ENCODE results near the gene MYL9. TPM values are rescaled to one million over a fixed set of nuclear protein-coding genes. Genes with fewer than 3 reads are reported as not detected.
A peak's percentile ranks its signal among the peaks of the same experiment; 100 is the strongest.

MYL9 gene
- polyA plus RNA-seq, 1 donor (not counting 4 experiments of a cell fraction or from before 2014, with no cell fraction given), result 1.7 TPM

GRCh38 chr20:36565520-36565919, 24.2 kb downstream of the MYL9 start:
- dilution Hi-C loops (cut with MboI; ENCODE audit: extremely low pct_ligation_motif_present, low sequenced_read_pairs), result no loop called here
- TF ChIP-seq EZH2 (IDR thresholded peaks at IDR 0.05; ENCODE audit: low read length), result no peak
- no peak for TF ChIP-seq CTCF (optimal IDR thresholded peaks at IDR 0.05 in 1 of 3, IDR thresholded peaks at IDR 0.05 in 1 of 3, conservative IDR thresholded peaks at IDR 0.05 in 1 of 3; ENCODE audit: extremely low read depth in 1 of 3, insufficient read depth in 2 of 3, low read length in 3 of 3)
- no peaks in the 10 kb centered on the region for H3K27me3 ChIP-seq (ENCODE audit: control insufficient read depth, extremely low read depth, insufficient read depth, low read length)
- no peaks in the 10 kb centered on the region for H4K20me1 ChIP-seq (ENCODE audit: control insufficient read depth, extremely low read depth, insufficient read depth, low read length)
- H3K4me2 ChIP-seq (ENCODE audit: control insufficient read depth, extremely low read depth, insufficient read depth, low read depth, low read length), result no peak overlapping the region
- H3K36me3 ChIP-seq (ENCODE audit: control insufficient read depth in 2 of 2, extremely low read depth in 1 of 2, insufficient read depth in 2 of 2, low read length in 2 of 2), result no peaks in the 10 kb centered on the region
- H3K9ac ChIP-seq (ENCODE audit: control insufficient read depth, extremely low read depth, insufficient read depth, low read length), result no peak overlapping the region
- no peaks in the 10 kb centered on the region for H3K9me1 ChIP-seq (ENCODE audit: control insufficient read depth, extremely low read depth, insufficient read depth, low read length)
- H3K4me3 ChIP-seq (ENCODE audit: control insufficient read depth in 2 of 3, extremely low read depth in 1 of 3, insufficient read depth in 2 of 3, low read depth in 1 of 3, low read length in 3 of 3), result no peak overlapping the region
- FAIRE-seq, result no peak
- no peaks in the 10 kb centered on the region for H3K9me3 ChIP-seq (ENCODE audit: control insufficient read depth, low read depth, low read length)
- no peak overlapping the region for H3K27ac ChIP-seq (ENCODE audit: control insufficient read depth, insufficient read depth, low read length)
- peaks cover 6% of the 10 kb centered on the region for H3K4me1 ChIP-seq (ENCODE audit: control insufficient read depth, extremely low read depth, insufficient read depth, low read length)
- no peak overlapping the region for H2AFZ ChIP-seq (ENCODE audit: control insufficient read depth, low read length)
- DNase-seq (ENCODE audit: low read depth, low spot score), result no peak
- no peaks in the 10 kb centered on the region for H3K79me2 ChIP-seq (ENCODE audit: control insufficient read depth, insufficient read depth, low read length)

- H3K9ac ChIP-seq (ENCODE audit: control insufficient read depth, extremely low read depth, insufficient read depth, low read length), result no peak overlapping the region
- no peak overlapping the region for H3K4me2 ChIP-seq (ENCODE audit: control insufficient read depth, extremely low read depth, insufficient read depth, low read depth, low read length)
- H2AFZ ChIP-seq (ENCODE audit: control insufficient read depth, low read length), result peak overlapping the region; percentile 20
- FAIRE-seq (no peak), DNase-seq (ENCODE audit: low read depth, low spot score) (no peak)
- no peaks in the 10 kb centered on the region for H3K9me1 ChIP-seq (ENCODE audit: control insufficient read depth, extremely low read depth, insufficient read depth, low read length)
- no peaks in the 10 kb centered on the region for H3K9me3 ChIP-seq (ENCODE audit: control insufficient read depth, low read depth, low read length)
- peaks cover under 1% of the 10 kb centered on the region for H3K79me2 ChIP-seq (ENCODE audit: control insufficient read depth, insufficient read depth, low read length)
- H3K4me1 ChIP-seq (ENCODE audit: control insufficient read depth, extremely low read depth, insufficient read depth, low read length), result peaks cover 17% of the 10 kb centered on the region
- no peaks in the 10 kb centered on the region for H3K36me3 ChIP-seq (ENCODE audit: control insufficient read depth in 2 of 2, extremely low read depth in 1 of 2, insufficient read depth in 2 of 2, low read length in 2 of 2)
- TF ChIP-seq CTCF (optimal IDR thresholded peaks at IDR 0.05 in 1 of 3, IDR thresholded peaks at IDR 0.05 in 1 of 3, conservative IDR thresholded peaks at IDR 0.05 in 1 of 3; ENCODE audit: extremely low read depth in 1 of 3, insufficient read depth in 2 of 3, low read length in 3 of 3), result no peak
- TF ChIP-seq EZH2 (IDR thresholded peaks at IDR 0.05; ENCODE audit: low read length), result no peak
- dilution Hi-C loops (cut with MboI; ENCODE audit: extremely low pct_ligation_motif_present, low sequenced_read_pairs), result no loop called here
- H3K27me3 ChIP-seq (ENCODE audit: control insufficient read depth, extremely low read depth, insufficient read depth, low read length), result no peaks in the 10 kb centered on the region
- H3K4me3 ChIP-seq (ENCODE audit: control insufficient read depth in 2 of 3, extremely low read depth in 1 of 3, insufficient read depth in 2 of 3, low read depth in 1 of 3, low read length in 3 of 3), result no peak overlapping the region
- no peaks in the 10 kb centered on the region for H4K20me1 ChIP-seq (ENCODE audit: control insufficient read depth, extremely low read depth, insufficient read depth, low read length)
- no peak overlapping the region for H3K27ac ChIP-seq (ENCODE audit: control insufficient read depth, insufficient read depth, low read length)
These were observed 28.6 kb downstream of the MYL9 start for GRCh38 chr20:36569847-36570429.

Data from keratinocyte (primary cell).